Measurements from ENCODE around the gene ST8SIA2. TPM values are rescaled to one million over a fixed set of nuclear protein-coding genes. Genes with fewer than 3 reads are reported as not detected.

ST8SIA2 gene
- total RNA-seq, 6 experiments from 2014 or later = 0.05 to 0.12 TPM; not detected in 4

DNA sequence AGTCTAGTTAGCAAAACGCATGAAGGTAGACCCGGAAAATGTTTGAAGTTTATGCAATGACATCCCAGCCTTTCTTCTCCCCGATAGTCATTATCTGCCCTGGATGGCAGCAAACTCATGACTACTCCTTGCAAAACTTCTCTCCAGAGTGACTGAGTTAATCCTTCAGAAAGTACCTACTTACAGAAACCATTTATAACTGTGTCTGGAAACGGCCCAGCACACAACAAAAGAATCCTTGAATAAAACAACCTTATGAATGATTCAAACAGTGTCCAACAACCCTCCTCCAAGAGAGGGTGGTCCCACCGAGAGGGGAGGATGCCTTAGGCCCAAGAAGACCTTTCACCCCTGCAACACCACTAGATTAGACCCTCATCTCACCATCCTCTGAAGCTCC is 14.2 kb downstream of the ST8SIA2 start:
- TF ChIP-seq, protein P1, sequence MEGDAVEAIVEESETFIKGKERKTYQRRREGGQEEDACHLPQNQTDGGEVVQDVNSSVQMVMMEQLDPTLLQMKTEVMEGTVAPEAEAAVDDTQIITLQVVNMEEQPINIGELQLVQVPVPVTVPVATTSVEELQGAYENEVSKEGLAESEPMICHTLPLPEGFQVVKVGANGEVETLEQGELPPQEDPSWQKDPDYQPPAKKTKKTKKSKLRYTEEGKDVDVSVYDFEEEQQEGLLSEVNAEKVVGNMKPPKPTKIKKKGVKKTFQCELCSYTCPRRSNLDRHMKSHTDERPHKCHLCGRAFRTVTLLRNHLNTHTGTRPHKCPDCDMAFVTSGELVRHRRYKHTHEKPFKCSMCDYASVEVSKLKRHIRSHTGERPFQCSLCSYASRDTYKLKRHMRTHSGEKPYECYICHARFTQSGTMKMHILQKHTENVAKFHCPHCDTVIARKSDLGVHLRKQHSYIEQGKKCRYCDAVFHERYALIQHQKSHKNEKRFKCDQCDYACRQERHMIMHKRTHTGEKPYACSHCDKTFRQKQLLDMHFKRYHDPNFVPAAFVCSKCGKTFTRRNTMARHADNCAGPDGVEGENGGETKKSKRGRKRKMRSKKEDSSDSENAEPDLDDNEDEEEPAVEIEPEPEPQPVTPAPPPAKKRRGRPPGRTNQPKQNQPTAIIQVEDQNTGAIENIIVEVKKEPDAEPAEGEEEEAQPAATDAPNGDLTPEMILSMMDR (IDR thresholded peaks at IDR 0.05) = no peak
- DNase-seq = no peak
- no peak overlapping the region for H3K4me3 Mint-ChIP-seq
- H3K36me3 Mint-ChIP-seq (ENCODE audit: low read depth) = no peaks in the 10 kb centered on the region
- H3K27ac Mint-ChIP-seq = no peak overlapping the region
- no peaks in the 10 kb centered on the region for H3K4me1 Mint-ChIP-seq (ENCODE audit: low read depth)
- H3K27me3 Mint-ChIP-seq (ENCODE audit: insufficient read depth) = peaks cover 7% of the 10 kb centered on the region
- peaks cover 8% of the 10 kb centered on the region for H3K9me3 Mint-ChIP-seq

DNA sequence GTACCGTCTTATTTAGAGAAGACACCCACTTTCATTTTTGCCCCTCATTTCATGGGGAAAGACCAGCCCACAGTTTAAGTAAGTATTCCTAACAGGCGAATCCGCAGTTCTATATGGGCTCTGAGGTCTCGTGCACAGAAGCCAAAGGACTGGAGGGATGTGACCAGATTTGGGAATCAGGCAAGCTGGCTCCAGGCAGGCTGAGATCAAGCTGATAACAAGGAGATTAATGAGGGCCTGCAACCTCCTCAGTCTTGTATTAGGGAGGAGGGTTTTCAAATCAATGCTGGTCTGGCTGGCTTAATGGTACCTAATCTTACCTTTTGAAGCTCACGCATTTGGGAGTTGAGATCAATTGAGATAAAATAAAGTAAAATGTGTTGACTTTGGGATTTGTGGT is 15.3 kb downstream of the ST8SIA2 start:
- Mint-ChIP-seq H3K36me3 (ENCODE audit: low read depth) (no peaks in the 10 kb centered on the region), H3K9me3 (peaks cover 8% of the 10 kb centered on the region), H3K27ac (no peak overlapping the region), H3K4me3 (no peak overlapping the region), H3K27me3 (ENCODE audit: insufficient read depth) (peaks cover 8% of the 10 kb centered on the region), H3K4me1 (ENCODE audit: low read depth) (no peaks in the 10 kb centered on the region)
- TF ChIP-seq, protein P1 (IDR thresholded peaks at IDR 0.05) = no peak
- no peak for DNase-seq

DNA sequence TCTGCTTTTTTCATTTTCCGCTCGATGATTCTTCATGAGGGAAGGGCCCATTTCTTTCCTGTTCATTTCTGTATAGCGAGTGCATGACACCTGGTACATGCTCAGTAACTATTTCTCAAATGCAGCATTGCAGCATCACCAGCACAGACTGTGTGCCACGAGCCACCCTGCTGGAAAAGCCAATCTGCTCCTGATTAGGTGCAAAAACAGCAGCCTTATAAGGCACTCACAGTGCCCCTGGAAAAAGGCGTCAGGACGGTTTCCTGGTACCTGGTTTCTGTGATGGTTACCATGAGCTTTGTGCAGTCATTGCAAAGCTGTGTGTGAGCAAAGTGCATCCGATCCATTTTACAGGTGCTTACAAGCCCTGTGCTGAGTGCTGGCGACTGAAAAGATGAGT is 15.8 kb downstream of the ST8SIA2 start:
- H3K4me3 Mint-ChIP-seq = no peak overlapping the region
- H3K36me3 Mint-ChIP-seq (ENCODE audit: low read depth) = no peaks in the 10 kb centered on the region
- H3K27ac Mint-ChIP-seq = no peak overlapping the region
- peaks cover 8% of the 10 kb centered on the region for H3K9me3 Mint-ChIP-seq
- H3K27me3 Mint-ChIP-seq (ENCODE audit: insufficient read depth) = peaks cover 11% of the 10 kb centered on the region
- H3K4me1 Mint-ChIP-seq (ENCODE audit: low read depth) = no peaks in the 10 kb centered on the region
- TF ChIP-seq, protein P1 (IDR thresholded peaks at IDR 0.05) = no peak
- DNase-seq = no peak

DNA sequence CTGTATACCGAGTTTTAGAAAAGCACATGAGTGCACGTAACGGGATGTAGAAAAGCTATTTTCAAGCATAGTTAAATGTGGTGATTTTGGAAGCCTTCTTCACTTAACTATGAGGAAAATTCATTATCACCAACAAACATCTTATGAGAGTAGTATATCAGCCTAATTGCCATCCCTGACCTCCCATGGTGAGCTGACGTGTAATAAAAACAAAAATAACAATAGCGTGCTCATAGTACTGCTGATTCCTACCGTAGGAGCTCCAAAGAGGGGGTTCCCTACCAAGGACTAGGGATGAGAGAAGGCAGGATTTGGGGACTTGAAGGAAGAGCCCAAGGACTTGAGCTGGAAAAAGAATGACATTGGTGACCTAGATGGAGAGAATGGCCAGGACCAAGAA is 16.9 kb downstream of the ST8SIA2 start:
- Mint-ChIP-seq H3K36me3 (ENCODE audit: low read depth) (no peaks in the 10 kb centered on the region), H3K9me3 (peaks cover 8% of the 10 kb centered on the region), H3K4me1 (ENCODE audit: low read depth) (peaks cover 6% of the 10 kb centered on the region; the same call in 1 of the 2 replicates), H3K27me3 (ENCODE audit: insufficient read depth) (peaks cover 6% of the 10 kb centered on the region), H3K27ac (no peak overlapping the region), H3K4me3 (no peak overlapping the region)
- DNase-seq = no peak
- TF ChIP-seq, protein P1 (IDR thresholded peaks at IDR 0.05) = no peak

DNA sequence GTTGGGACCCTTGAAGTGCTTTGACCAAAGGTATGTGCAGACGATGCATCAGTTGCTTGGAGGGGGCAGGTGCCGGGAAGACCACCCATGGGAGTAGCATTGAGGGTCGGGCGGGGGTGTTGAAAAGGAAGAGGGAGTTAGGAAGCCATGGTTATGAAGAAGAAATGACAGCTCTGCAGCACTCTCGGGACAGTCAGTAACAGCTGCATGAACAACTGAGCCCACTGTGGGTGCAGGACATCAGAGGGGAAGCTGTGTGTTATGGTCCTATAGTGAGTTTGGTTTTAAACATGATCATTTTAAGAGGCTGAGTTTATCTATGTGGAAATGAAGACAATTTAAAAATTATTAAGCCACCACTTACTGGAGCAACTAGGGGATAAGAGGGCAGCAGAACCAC is 17.6 kb downstream of the ST8SIA2 start:
- no peak overlapping the region for H3K4me3 Mint-ChIP-seq
- peaks cover 8% of the 10 kb centered on the region for H3K9me3 Mint-ChIP-seq
- H3K27me3 Mint-ChIP-seq (ENCODE audit: insufficient read depth) = peaks cover 11% of the 10 kb centered on the region
- DNase-seq = no peak
- H3K27ac Mint-ChIP-seq = no peak overlapping the region
- TF ChIP-seq, protein P1 (IDR thresholded peaks at IDR 0.05) = no peak
- H3K4me1 Mint-ChIP-seq (ENCODE audit: low read depth) = peaks cover 12% of the 10 kb centered on the region; the same call in 1 of the 2 replicates
- H3K36me3 Mint-ChIP-seq (ENCODE audit: low read depth) = no peaks in the 10 kb centered on the region

DNA sequence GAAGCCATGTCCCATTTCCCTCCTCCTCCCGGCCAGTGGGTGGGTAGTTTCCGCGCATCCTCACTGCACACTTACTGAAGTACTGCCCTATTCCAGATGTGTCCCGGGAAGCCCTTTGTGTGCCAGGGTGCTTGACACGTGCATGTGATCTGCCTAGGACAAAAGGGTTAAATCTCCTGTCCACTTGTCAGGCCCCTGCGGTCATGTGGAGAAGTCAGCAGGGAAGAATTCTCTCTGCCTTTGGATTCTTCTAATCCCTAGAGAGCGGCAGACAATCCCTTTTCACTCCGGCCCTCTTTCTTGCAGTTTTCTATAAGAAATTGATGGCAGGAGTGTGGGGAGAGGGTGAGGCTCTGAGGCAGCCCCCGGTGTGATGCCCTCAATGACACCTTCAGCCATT is 19.8 kb downstream of the ST8SIA2 start:
- H3K27ac Mint-ChIP-seq = no peak overlapping the region
- no peak for DNase-seq

More for the DNA sequence above, 19.8 kb downstream of the ST8SIA2 start:
- H3K27me3 Mint-ChIP-seq (ENCODE audit: insufficient read depth) = peaks cover 11% of the 10 kb centered on the region
- no peak overlapping the region for H3K4me3 Mint-ChIP-seq
- TF ChIP-seq, protein P1 (IDR thresholded peaks at IDR 0.05) = no peak
- H3K9me3 Mint-ChIP-seq = peaks cover 10% of the 10 kb centered on the region
- peaks cover 2% of the 10 kb centered on the region; the same call in 1 of the 2 replicates for H3K36me3 Mint-ChIP-seq (ENCODE audit: low read depth)
- peaks cover 12% of the 10 kb centered on the region; the same call in 1 of the 2 replicates for H3K4me1 Mint-ChIP-seq (ENCODE audit: low read depth)

Measured in HFFc6 (cell line).